GM21526 (cell line): ENCODE data around the gene CCDC182.

Experiments
- ATAC-seq: cut with Tn5 transposase; IDR thresholded peaks from one replicate; pipeline ENCODE4 v1.9.1; 2021; ENCODE audit warnings: moderate library complexity; ENCODE audit not compliant: unreplicated experiment, low FRiP score

CCDC182 gene

GRCh38 chr17:57704448-57704847 lies 40.7 kb downstream of the CCDC182 start:
- ATAC-seq = no peak

GRCh38 chr17:57703273-57703672 lies 41.8 kb downstream of the CCDC182 start:
- no peak for ATAC-seq

GRCh38 chr17:57701124-57701523 lies 44.0 kb downstream of the CCDC182 start:
- no peak for ATAC-seq

- no peak for ATAC-seq
These were observed 45.3 kb downstream of the CCDC182 start for GRCh38 chr17:57699751-57700219.

GRCh38 chr17:57697891-57698711 lies 47.0 kb downstream of the CCDC182 start:
- no peak for ATAC-seq

GRCh38 chr17:57697197-57697596 lies 47.9 kb downstream of the CCDC182 start:
- no peak for ATAC-seq

GRCh38 chr17:57696050-57696449 lies 49.0 kb downstream of the CCDC182 start:
- ATAC-seq = no peak
